Chondrocyte (in vitro differentiated cells): ENCODE results near the gene CDK6. TPM values are rescaled to one million over a fixed set of nuclear protein-coding genes. Genes with fewer than 3 reads are reported as not detected.

ENCODE experiments used
- DNase-seq: peaks from one replicate; pipeline ENCODE4 v3.0.0; 2021; ENCODE audit warnings: mixed read lengths, low spot score
- H3K27ac Mint-ChIP-seq: one replicate; pipeline ENCODE4 v1.8.0; 2021; ENCODE audit warnings: mild to moderate bottlenecking, moderate library complexity, mixed read lengths; ENCODE audit not compliant: unreplicated experiment
- H3K27me3 Mint-ChIP-seq: 2 replicates; pipeline ENCODE4 v1.8.0; 2021; ENCODE audit warnings: low read depth, mixed read lengths
- H3K36me3 Mint-ChIP-seq: 2 replicates; pipeline ENCODE4 v1.8.0; 2021; ENCODE audit warnings: low read depth, mixed read lengths
- H3K4me1 Mint-ChIP-seq: 2 replicates; pipeline ENCODE4 v1.8.0; 2021; ENCODE audit warnings: low read depth, mild to moderate bottlenecking, mixed read lengths
- H3K4me3 Mint-ChIP-seq: one replicate; pipeline ENCODE4 v1.8.0; 2021; ENCODE audit warnings: mild to moderate bottlenecking, moderate library complexity, mixed read lengths; ENCODE audit not compliant: unreplicated experiment
- H3K9me3 Mint-ChIP-seq: 2 replicates; pipeline ENCODE4 v1.8.0; 2021; ENCODE audit warnings: low read depth, mixed read lengths
- CTCF ChIP-seq: fragments of 200-600 bp; sonication (generic); IDR thresholded peaks from 2 replicates; pipeline ENCODE4 v1.5.0; 2021; ENCODE audit warnings: antibody characterized with exemption, mild to moderate bottlenecking, moderate library complexity
- total RNA-seq: library from RNA; stranded (reverse); gene quantifications from 3 replicates; pipeline ENCODE4 v1.2.1, GENCODE V29; 2021

Gene CDK6
- total RNA-seq, 1 donor from 2014 or later: 162 TPM

- Mint-ChIP-seq H3K4me3 (no peak overlapping the region), H3K9me3 (no peaks in the 10 kb centered on the region), H3K36me3 (peaks cover 4% of the 10 kb centered on the region), H3K4me1 (peaks cover 28% of the 10 kb centered on the region), H3K27me3 (no peaks in the 10 kb centered on the region), H3K27ac (no peak overlapping the region)
- DNase-seq: no peak
- no peak for TF ChIP-seq CTCF
Observed at GRCh38 chr7:92645114-92646061, 191.0 kb downstream of the CDK6 start.

GRCh38 chr7:92644406-92645113 is 191.8 kb downstream of the CDK6 start:
- H3K4me1 Mint-ChIP-seq: peaks cover 30% of the 10 kb centered on the region
- TF ChIP-seq CTCF: no peak
- peaks cover 4% of the 10 kb centered on the region for H3K36me3 Mint-ChIP-seq
- H3K27me3 Mint-ChIP-seq: no peaks in the 10 kb centered on the region
- H3K9me3 Mint-ChIP-seq: no peaks in the 10 kb centered on the region
- H3K27ac Mint-ChIP-seq: no peak overlapping the region
- DNase-seq: no peak
- H3K4me3 Mint-ChIP-seq: no peak overlapping the region

- Mint-ChIP-seq H3K9me3 (no peaks in the 10 kb centered on the region), H3K4me1 (peaks cover 33% of the 10 kb centered on the region), H3K36me3 (peaks cover 4% of the 10 kb centered on the region), H3K27ac (peak overlapping the region; percentile 33), H3K4me3 (no peak overlapping the region), H3K27me3 (no peaks in the 10 kb centered on the region)
- TF ChIP-seq CTCF: no peak
- no peak for DNase-seq
Observed at GRCh38 chr7:92643821-92644220, 192.6 kb downstream of the CDK6 start.

- Mint-ChIP-seq H3K27ac (peak overlapping the region; percentile 13), H3K27me3 (no peaks in the 10 kb centered on the region), H3K4me1 (peaks cover 33% of the 10 kb centered on the region), H3K9me3 (no peaks in the 10 kb centered on the region), H3K4me3 (no peak overlapping the region), H3K36me3 (peaks cover 3% of the 10 kb centered on the region)
- no peak for DNase-seq
- no peak for TF ChIP-seq CTCF
Observed at GRCh38 chr7:92641921-92642511, 194.4 kb downstream of the CDK6 start.

- TF ChIP-seq CTCF: no peak
- Mint-ChIP-seq H3K27ac (peak overlapping the region; percentile 56), H3K36me3 (peaks cover 3% of the 10 kb centered on the region), H3K27me3 (no peaks in the 10 kb centered on the region), H3K4me1 (peaks cover 34% of the 10 kb centered on the region), H3K9me3 (no peaks in the 10 kb centered on the region), H3K4me3 (no peak overlapping the region)
- DNase-seq: no peak
Observed at GRCh38 chr7:92639966-92640365, 196.4 kb downstream of the CDK6 start.
